Hematopoietic multipotent progenitor cell treated with erythropoietin and hydrocortisone succinate and interleukin-3 and kit ligand, for 17 days (in vitro differentiated cells): Measurements from ENCODE around the gene LEMD2.

ENCODE experiments used
- DNase-seq: peaks from one replicate; pipeline ENCODE4 v3.0.0-alpha.2; 2015; ENCODE audit warnings: low spot score

LEMD2 gene

GRCh38 chr6:33738153-33738552 lies 50.8 kb downstream of the LEMD2 start:
- DNase-seq = no peak

- no peak for DNase-seq
Observed at GRCh38 chr6:33737267-33738026, 51.5 kb downstream of the LEMD2 start.

- DNase-seq = no peak
Observed at GRCh38 chr6:33735216-33735615, 53.7 kb downstream of the LEMD2 start.

GRCh38 chr6:33733709-33734007 lies 55.3 kb downstream of the LEMD2 start:
- DNase-seq = no peak

- no peak for DNase-seq
Observed at GRCh38 chr6:33732817-33733708, 55.9 kb downstream of the LEMD2 start.

GRCh38 chr6:33732385-33732784 lies 56.5 kb downstream of the LEMD2 start:
- no peak for DNase-seq

- no peak for DNase-seq
Observed at GRCh38 chr6:33731751-33732282, 57.1 kb downstream of the LEMD2 start.

- no peak for DNase-seq
Observed at GRCh38 chr6:33731035-33731434, 57.9 kb downstream of the LEMD2 start.

- no peak for DNase-seq
Observed at GRCh38 chr6:33730611-33731010, 58.3 kb downstream of the LEMD2 start.

GRCh38 chr6:33729059-33729458 lies 59.9 kb downstream of the LEMD2 start:
- no peak for DNase-seq

- no peak for DNase-seq
Observed at GRCh38 chr6:33728438-33728837, 60.5 kb downstream of the LEMD2 start.

GRCh38 chr6:33727932-33728331 lies 61.0 kb downstream of the LEMD2 start:
- DNase-seq = no peak

GRCh38 chr6:33727126-33727525 lies 61.8 kb downstream of the LEMD2 start:
- no peak for DNase-seq

GRCh38 chr6:33726696-33727095 lies 62.2 kb downstream of the LEMD2 start:
- DNase-seq = no peak

- no peak for DNase-seq
Observed at GRCh38 chr6:33725891-33726673, 62.8 kb downstream of the LEMD2 start.

- DNase-seq = no peak
Observed at GRCh38 chr6:33725222-33725621, 63.7 kb downstream of the LEMD2 start.

- no peak for DNase-seq
Observed at GRCh38 chr6:33724102-33725023, 64.6 kb downstream of the LEMD2 start.

- no peak for DNase-seq
Observed at GRCh38 chr6:33723371-33724085, 65.4 kb downstream of the LEMD2 start.

- no peak for DNase-seq
Observed at GRCh38 chr6:33722103-33722623, 66.8 kb downstream of the LEMD2 start.

- DNase-seq = no peak
Observed at GRCh38 chr6:33721508-33721907, 67.4 kb downstream of the LEMD2 start.
